Neutrophil (primary cell): Measurements from ENCODE around the gene SULT1C4.
A peak's percentile ranks its signal among the peaks of the same experiment; 100 is the strongest.

Experiments used
- H3K27ac ChIP-seq: fragments of 200-600 bp; sonication (generic); 2 replicates; pipeline ENCODE4 v1.5.1; 2016; ENCODE audit warnings: mild to moderate bottlenecking, moderate library complexity
- H3K27me3 ChIP-seq: fragments of 200-600 bp; sonication (generic); 2 replicates; pipeline ENCODE4 v1.6.0; 2016; ENCODE audit warnings: mild to moderate bottlenecking
- H3K36me3 ChIP-seq: fragments of 200-600 bp; sonication (generic); 2 replicates; pipeline ENCODE4 v1.5.1; 2017
- H3K4me1 ChIP-seq, 2 experiments: fragments of 200-600 bp in 1 of 2; sonication (generic) in 1 of 2; 1 replicate in 1 of 2; 2 replicates in 1 of 2; pipeline versions ENCODE4 v1.5.1 to v1.6.1; 2013 to 2016; ENCODE audit warnings: low read depth in 1 of 2, low read length in 1 of 2, mild to moderate bottlenecking in 1 of 2, moderate library complexity in 1 of 2; ENCODE audit not compliant: control insufficient read depth in 1 of 2, insufficient read depth in 1 of 2
- H3K4me3 ChIP-seq, 2 experiments: fragments of 200-600 bp in 1 of 2; sonication (generic) in 1 of 2; 1 replicate in 1 of 2; 2 replicates in 1 of 2; pipeline ENCODE4 v1.5.1; 2013 to 2016; ENCODE audit warnings: low read depth in 1 of 2, low read length in 1 of 2, mild to moderate bottlenecking in 1 of 2, moderate library complexity in 1 of 2
- H3K9me3 ChIP-seq: fragments of 200-600 bp; sonication (generic); 2 replicates; pipeline ENCODE4 v1.5.1; 2016
- TF ChIP-seq, protein P1 (sequence below): fragments of 200-600 bp; sonication (generic); IDR thresholded peaks from 2 replicates; pipeline ENCODE4 v1.5.1; 2016; ENCODE audit warnings: antibody characterized with exemption

The SULT1C4 gene

DNA sequence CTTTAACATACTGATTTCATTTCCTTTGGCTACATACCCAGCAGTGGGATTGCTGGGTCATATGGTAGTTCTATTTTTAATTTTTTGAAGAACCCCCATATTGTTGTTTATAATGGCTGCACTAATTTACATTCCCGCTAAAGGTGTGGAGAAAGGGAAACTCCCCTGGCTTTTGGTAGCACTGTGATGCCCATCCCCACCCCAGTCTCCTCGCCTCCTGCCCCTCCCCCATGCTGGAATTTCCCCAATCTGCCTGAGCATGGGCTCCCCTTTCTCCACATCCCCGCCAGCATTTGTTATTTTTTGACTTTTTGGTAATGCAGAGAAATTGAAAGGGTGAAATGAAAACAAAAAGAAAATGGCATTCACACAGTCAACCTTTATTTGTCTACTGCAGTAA is 30.0 kb upstream of the SULT1C4 start:
- Histone ChIP-seq H3K27ac (no peak overlapping the region), H3K27me3 (no peaks in the 10 kb centered on the region), H3K4me3 (no peak overlapping the region), H3K9me3 (no peaks in the 10 kb centered on the region), H3K36me3 (no peaks in the 10 kb centered on the region), H3K4me1 (peaks cover 21 to 33% of the 10 kb centered on the region in 2 experiments)
- TF ChIP-seq, protein P1, sequence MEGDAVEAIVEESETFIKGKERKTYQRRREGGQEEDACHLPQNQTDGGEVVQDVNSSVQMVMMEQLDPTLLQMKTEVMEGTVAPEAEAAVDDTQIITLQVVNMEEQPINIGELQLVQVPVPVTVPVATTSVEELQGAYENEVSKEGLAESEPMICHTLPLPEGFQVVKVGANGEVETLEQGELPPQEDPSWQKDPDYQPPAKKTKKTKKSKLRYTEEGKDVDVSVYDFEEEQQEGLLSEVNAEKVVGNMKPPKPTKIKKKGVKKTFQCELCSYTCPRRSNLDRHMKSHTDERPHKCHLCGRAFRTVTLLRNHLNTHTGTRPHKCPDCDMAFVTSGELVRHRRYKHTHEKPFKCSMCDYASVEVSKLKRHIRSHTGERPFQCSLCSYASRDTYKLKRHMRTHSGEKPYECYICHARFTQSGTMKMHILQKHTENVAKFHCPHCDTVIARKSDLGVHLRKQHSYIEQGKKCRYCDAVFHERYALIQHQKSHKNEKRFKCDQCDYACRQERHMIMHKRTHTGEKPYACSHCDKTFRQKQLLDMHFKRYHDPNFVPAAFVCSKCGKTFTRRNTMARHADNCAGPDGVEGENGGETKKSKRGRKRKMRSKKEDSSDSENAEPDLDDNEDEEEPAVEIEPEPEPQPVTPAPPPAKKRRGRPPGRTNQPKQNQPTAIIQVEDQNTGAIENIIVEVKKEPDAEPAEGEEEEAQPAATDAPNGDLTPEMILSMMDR: no peak

DNA sequence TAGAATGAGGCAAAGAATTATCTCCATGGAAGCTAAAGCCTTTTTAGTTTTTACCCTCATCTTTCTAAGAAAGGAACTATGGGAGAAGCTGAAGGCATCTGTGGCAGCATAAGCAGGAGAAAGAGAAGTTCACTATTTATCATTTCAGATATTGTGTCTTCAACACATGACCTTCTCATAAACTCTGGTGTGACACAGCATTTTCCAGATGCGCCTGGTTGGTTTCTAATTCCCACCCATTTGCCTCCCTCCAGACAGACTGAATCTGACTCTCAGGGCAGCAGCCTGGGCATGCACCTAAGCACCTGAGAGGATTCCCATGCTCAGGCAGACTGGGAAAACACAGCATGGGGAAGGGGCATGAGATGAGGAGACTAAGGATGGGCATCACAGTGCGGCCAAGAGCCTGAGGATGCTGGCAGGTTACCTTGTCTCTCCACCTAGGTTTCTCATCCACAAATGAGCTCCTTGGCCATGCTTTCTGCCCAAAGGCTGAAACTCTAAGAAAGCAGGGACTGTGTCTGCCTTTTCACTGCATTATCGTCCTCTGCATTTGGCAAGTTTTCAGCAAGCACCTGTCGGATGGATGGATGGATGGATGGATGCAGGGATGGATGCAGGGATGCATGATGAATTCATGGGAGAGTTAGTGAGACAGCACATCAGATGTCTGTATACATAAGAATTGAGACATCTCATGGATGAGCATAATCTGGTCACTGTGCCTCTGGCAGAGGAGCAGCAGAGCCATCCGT is 28.8 kb upstream of the SULT1C4 start:
- no peaks in the 10 kb centered on the region for H3K9me3 ChIP-seq
- no peaks in the 10 kb centered on the region for H3K27me3 ChIP-seq
- H3K27ac ChIP-seq: no peak overlapping the region
- no peak overlapping the region for H3K4me3 ChIP-seq
- no peaks in the 10 kb centered on the region for H3K36me3 ChIP-seq
- peaks cover 33 to 43% of the 10 kb centered on the region in 2 experiments for H3K4me1 ChIP-seq
- TF ChIP-seq, protein P1: no peak

DNA sequence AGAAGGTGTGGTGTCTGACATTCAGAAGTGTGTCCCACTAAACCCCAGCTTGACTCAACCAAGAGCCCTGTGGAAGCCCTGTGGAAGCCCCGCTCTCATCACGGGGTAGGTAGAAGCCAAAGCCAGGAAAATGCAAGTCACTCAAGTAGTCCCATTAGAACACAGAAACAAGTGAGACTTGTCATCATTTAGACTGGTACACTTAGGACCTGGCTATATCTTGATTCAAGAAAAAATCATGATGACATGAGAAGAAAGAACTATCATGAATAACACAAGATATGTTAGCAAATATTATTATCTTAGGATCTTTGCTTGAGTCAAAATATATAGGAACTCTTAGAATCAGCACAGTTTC is 28.2 kb upstream of the SULT1C4 start:
- H3K36me3 ChIP-seq: no peaks in the 10 kb centered on the region
- H3K27ac ChIP-seq: no peak overlapping the region
- no peaks in the 10 kb centered on the region for H3K9me3 ChIP-seq
- H3K4me3 ChIP-seq: no peak overlapping the region
- TF ChIP-seq, protein P1: no peak
- H3K27me3 ChIP-seq: no peaks in the 10 kb centered on the region
- H3K4me1 ChIP-seq: peaks cover 37 to 43% of the 10 kb centered on the region in 2 experiments

DNA sequence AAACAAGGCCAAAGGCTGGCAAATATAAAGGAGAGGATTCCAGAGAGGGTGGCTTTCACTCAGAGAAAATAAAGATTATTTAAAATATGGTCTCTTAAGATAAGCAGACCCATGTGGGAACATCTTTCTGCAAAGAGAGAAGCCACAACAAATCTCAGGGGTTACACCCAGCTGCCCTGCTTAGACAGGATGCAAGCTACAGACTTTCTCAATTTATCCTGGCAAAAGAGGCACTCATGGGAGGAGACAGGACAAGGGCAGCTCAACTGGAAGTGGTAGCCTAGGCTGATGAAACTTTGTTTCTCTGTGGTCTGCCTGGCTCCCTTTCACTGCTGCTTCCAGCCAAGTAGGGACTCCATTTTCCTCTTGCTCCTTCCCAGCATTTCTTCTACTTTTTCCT is 25.9 kb upstream of the SULT1C4 start:
- Histone ChIP-seq H3K36me3 (no peaks in the 10 kb centered on the region), H3K4me1 (peaks cover 39 to 48% of the 10 kb centered on the region in 2 experiments), H3K4me3 (no peak overlapping the region), H3K9me3 (no peaks in the 10 kb centered on the region), H3K27ac (no peak overlapping the region), H3K27me3 (no peaks in the 10 kb centered on the region)
- TF ChIP-seq, protein P1: no peak

DNA sequence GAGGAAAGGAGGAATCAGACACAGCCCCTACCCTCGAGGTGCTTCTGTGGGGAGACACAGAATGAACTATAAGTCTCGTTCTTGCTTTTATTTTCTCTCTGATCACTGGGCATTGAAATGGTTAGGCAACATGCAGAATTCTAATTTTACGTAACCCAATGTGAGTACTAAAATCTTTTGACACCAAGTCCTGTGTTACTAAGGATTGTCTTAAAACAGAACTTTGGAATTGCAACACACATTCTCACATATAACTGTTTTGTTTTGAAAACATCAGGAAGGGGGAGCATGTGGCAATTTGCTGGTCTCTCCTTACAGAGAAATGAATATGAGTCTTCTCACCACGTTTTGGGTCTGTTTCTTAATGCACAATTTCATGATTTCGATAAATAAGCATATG is 23.6 kb upstream of the SULT1C4 start:
- Histone ChIP-seq H3K4me1 (peaks cover 39 to 48% of the 10 kb centered on the region in 2 experiments), H3K9me3 (no peaks in the 10 kb centered on the region), H3K27me3 (no peaks in the 10 kb centered on the region), H3K27ac (peak overlapping the region; percentile 73), H3K36me3 (no peaks in the 10 kb centered on the region), H3K4me3 (no peak overlapping the region)
- TF ChIP-seq, protein P1: no peak
